ENCODE results near the gene NFIC.

Gene NFIC

DNA sequence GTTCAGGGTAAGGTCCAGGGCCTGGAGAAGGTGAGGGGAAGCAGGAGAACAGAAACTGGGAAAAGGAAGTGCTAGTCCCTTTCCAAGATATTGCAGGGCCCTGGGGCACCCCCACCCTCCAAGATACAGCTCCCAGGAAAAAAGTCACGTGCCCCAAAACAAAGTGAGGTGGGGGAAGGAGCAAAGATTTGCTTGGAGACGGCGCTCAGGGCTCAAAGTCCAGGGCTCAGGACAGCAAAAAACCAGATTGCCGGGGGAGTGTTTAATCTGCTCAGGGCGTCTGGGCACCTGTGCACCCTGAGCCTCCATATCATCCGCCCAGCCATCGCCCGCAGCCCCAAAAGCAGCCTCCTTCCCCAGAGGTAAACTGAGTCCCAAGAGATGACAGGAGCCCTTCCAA, 107.6 kb downstream of the NFIC start:
- no peak for DNase-seq

DNA sequence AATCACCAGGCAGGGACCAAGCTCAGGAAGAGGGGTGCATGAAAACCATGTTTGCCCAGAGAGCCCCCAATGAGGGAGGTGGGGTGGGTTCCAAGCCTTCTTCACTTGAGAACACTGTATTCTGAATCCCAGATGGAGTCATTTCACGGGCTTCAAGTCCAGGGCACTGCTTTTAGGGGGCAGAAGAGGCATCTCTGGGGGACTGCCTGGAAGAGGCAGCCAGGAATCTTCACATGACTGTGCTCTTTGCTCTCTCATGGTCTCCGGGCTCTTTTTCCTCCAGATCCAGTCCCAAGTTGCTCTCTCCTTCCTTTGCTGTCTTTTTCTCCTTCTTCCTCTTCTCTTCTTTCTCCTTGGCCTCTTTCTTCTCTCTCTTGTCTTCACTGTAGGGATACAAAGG, 108.2 kb downstream of the NFIC start:
- no peak for DNase-seq

DNA sequence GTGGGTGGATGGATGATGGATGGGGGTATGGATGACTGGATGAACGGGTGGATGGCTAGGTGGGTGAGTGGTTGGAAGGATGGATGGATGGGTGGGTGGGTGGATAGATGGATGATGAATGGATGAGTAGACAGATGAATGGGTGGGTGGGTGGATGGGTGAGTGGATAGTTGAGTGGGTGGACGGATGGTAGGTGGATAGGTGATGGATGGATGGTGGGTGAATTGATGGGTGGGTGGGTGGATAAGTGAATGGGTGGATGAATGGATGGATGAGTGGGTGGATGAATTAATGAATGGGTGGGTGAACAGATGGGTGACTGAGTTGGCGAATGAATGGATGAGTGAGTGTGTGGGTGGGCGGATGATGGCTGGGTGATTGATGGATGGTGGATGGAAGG, 109.1 kb downstream of the NFIC start:
- DNase-seq, result no peak

DNA sequence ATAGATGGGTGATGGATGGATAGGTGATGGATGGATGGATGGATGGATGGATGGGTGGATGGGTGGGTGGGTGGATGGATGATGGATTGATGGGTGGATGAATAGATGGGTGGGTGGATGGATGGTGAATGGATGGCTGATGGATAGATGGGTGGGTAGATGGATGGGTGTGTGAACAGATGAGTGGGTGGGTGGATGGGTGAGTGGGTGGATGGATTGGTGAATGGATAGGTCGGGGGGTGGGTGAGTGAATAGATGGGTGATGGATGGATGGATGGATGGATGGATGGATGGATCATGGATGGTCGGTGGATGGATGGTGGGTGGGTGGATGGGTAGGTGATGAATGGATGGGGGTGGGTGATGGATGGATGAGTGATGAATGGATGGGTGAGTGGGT, 110.4 kb downstream of the NFIC start:
- DNase-seq, result no peak

GRCh38 chr19:3477506-3477905, 111.1 kb downstream of the NFIC start:
- DNase-seq, result no peak

DNA sequence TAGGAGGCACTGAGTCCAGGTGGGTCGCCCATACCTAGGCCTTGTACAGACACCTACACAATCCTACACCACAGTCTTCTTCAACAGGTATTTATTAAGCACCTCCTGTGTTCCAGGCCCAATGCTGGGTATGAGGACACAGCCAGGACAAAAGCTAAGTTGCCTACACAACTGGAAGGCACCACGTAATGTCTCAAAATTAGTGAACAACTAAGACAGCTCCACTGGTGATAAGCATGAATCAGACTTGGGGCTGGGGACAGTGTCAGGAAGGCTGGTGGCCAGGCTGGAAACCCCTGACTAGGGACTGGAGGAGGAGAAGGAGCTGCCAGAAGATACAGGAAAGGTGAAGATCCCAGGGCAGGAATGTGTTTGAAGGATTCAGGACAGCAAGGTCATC, 111.6 kb downstream of the NFIC start:
- DNase-seq, result no peak

- DNase-seq, result no peak
These were observed 112.2 kb downstream of the NFIC start for GRCh38 chr19:3478409-3479176.

GRCh38 chr19:3479177-3479833, 112.9 kb downstream of the NFIC start:
- no peak for DNase-seq

- no peak for DNase-seq
These were observed 113.4 kb downstream of the NFIC start for GRCh38 chr19:3479834-3480215.

GRCh38 chr19:3480383-3481091, 114.2 kb downstream of the NFIC start, which contains the start of gene SMIM24:
Gene SMIM24 (minus strand): TSS chr19:3480525. CDS start chr19:3480463, 62 bp downstream.
- DNase-seq, result no peak

DNA sequence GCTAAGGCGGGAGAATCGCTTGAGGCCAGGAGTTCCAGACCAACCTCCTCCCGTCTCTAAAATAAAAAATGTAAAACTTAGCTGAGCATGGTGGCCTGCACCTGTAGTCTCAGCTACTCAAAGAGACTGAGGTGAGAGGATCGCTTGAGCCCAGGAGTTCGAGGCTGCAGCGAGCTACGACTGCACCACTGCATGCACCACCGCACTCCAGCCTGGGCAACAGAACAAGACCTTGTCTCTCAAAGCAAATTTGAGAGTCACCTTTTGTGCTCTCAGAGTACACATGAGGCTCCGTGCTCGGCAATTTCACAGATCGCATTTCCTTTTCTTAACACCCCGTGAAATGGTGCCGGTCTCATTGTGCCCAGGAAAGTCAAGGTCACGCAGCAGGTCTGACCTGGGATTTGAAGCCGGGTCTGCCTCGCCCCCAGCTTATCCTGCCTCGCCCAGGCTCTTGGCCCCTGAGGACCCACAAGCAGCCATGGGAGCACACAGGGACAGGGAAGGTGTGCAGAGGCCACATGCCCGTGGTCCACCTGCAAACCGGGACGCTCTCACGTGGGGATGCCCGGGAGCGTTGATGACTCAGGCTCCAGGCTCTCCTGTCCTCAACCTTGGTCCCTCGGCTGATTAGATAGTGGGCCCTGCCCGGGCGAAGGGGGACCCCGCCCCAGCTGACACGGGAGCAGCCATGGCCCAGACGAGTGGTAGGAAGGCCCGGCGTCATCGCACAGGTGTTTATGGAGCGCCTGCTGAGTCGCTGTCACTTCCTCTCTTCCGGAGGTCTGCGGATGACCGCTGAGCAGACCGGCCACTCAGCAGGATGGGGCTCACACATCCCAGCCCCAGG, 115.1 kb downstream of the NFIC start:
- DNase-seq, result no peak

- no peak for DNase-seq
These were observed 116.3 kb downstream of the NFIC start for GRCh38 chr19:3482507-3483225.

DNA sequence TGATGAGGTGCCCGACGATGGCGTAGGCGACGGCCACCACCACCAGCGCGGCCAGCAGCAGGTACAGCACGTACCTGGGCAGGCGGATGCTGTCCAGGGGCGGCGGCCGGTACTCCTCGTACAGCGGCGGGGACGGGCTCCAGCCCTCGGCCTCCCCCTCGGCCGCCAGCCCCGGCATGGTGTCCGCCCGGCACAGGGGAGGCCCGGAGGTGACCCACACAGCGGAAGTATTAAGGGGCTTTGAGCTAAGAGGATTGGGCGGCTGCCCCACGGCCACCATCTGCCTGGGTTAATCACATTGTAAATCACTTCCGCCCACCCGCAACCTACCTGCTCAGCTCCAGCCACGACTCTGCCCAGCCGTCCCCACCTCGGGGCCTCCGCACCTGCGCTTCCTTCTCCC, 116.8 kb downstream of the NFIC start, which contains the start of gene SMIM44:
TSS of gene SMIM44 (minus strand) at position 216 of the 403 bp plus-strand sequence. CDS start at position 178, 38 bp downstream.
- no peak for DNase-seq

- DNase-seq, result no peak
These were observed 125.2 kb downstream of the NFIC start for GRCh38 chr19:3491396-3492119.

DNA sequence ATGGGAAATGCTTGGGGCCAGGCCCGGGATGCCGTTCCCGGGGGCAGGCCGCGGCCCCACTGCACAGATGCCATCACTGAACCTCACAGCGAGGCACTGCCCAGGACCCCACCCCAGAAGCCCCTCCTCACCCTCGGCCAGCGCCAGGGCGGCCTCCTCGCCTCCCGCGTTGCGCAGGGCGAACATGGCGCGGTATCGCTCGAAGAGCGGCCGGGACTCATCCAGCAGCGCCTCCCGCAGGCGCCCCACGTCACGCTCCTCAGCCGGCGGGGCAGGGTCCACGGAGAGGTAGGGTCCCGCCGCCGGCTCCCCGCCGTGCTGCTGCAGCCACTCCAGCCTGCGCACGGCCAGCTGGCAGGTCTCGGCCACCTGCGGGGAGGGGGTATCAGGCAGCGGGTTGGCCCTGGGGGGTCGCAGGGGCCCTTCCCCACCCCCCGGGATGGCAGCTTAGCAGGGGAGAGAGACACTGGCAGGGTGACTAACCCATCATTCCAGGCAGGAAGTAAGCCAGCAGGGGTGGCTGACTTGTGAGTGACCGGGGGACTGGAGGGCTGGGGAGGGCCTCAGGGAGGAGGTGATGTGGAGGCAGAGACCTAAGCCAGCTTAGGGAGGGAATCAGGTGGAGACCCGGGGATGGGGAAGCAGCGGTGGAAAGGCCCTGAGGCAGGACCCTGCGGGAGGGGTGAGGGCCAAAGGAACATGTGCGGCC, 125.9 kb downstream of the NFIC start:
- DNase-seq, result no peak

DNA sequence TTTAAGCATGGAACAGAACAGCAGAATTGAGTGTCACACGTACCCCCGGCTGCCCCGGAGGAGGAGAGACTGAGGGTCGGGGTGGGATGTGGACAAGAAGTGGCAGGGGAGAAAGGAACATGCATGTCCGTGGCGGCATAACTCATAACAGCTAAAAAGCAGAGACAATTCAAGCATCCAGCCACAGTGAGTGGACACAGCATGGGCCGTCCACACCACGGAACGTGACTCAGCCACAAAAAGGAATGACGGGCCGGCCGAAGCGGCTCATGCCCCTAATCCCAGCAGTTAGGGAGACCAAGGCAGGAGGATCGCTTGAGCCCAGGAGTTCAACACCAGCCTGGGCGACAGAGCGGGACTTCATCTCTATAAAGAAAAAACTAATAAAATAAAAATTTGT, 126.5 kb downstream of the NFIC start:
- no peak for DNase-seq

DNA sequence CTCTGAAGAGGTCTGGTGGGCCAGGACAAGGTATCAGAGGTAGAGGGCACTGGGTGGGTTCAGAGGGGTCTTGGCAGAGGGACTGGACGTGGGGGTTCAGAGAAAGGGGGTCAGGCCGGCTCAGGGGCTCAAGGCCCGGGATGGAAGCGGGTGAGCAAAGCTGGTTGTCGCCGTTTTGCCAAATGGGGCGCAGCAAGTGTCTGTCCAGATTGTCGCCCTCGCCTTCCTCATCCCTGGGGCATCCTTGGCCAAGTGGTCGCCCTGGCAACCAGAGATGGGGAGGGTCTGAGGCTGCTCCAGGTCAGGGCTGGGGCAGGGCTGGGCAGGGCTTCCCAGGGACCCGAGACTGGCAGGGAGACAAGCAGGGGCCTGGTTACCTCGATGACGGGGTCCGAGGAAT, 127.3 kb downstream of the NFIC start:
- DNase-seq, result no peak

GRCh38 chr19:3494051-3494450, 127.7 kb downstream of the NFIC start:
- DNase-seq, result no peak

GRCh38 chr19:3494559-3494958, 128.2 kb downstream of the NFIC start:
- DNase-seq, result no peak

DNA sequence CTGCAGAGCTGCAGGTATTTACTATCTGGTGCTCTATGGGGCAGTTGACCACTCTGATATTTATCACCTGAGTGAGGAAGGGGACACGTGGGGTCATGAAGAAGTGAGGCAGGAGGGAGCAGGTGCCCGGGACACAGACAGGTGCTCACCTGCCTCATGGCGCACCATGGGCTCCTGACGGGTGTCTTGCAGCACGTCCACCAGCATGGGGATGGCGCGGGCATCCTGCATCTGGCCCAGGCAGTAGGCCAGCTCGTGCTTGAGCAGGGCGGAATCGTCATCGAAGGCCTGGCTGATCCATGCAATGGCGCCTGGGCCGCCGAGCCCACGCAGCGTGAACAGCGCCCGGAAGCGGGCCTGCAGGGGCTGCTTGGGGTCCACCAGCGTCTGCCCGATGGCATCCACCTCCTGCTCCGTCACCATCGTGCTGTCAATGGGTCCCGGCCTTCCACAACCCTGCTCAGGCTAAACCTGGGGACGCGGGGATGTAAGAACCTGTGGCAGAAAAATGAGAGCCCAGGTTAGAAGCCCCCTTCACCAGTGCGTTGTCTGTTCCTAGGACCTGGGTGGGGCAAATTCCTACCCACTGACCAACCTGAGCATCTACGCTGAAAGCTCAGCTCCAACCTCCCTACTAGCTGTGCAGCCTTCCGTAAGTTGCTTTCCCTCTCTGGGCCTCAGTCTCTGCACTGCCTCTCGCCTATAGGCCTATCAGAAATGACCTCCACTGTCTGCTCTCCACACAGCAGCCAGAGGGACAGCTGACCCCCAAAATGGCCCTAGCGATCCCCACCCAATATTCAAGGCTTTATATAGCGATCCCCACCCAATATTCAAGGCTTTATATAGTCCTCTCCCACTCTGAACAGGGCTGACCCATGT, 130.2 kb downstream of the NFIC start:
- DNase-seq, result no peak
